GM18526 (cell line): Measurements from ENCODE around the gene SIVA1.

Experiments used
- POLR2A ChIP-seq: IDR thresholded peaks from 3 replicates; pipeline ENCODE4 v1.6.1; 2011; ENCODE audit not compliant: insufficient read length; ENCODE audit errors: extremely low read depth

SIVA1 gene, protein sequence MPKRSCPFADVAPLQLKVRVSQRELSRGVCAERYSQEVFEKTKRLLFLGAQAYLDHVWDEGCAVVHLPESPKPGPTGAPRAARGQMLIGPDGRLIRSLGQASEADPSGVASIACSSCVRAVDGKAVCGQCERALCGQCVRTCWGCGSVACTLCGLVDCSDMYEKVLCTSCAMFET

GRCh38 chr14:104752735-104753527 lies at the start of gene SIVA1:
SIVA1 (plus strand) TSS chr14:104753147; CDS start chr14:104753202, 55 bp downstream.
- peak; percentile 86 for TF ChIP-seq POLR2A

- TF ChIP-seq POLR2A, result no peak
These were observed 49.7 kb upstream of the SIVA1 start for GRCh38 chr14:104703269-104703668.

GRCh38 chr14:104704252-104704651 lies 48.7 kb upstream of the SIVA1 start:
- TF ChIP-seq POLR2A, result no peak

GRCh38 chr14:104705340-104706047 lies 47.5 kb upstream of the SIVA1 start:
- no peak for TF ChIP-seq POLR2A

GRCh38 chr14:104706733-104707607 lies 46.0 kb upstream of the SIVA1 start:
- no peak for TF ChIP-seq POLR2A

- TF ChIP-seq POLR2A, result no peak
These were observed 45.0 kb upstream of the SIVA1 start for GRCh38 chr14:104707608-104708595.

DNA sequence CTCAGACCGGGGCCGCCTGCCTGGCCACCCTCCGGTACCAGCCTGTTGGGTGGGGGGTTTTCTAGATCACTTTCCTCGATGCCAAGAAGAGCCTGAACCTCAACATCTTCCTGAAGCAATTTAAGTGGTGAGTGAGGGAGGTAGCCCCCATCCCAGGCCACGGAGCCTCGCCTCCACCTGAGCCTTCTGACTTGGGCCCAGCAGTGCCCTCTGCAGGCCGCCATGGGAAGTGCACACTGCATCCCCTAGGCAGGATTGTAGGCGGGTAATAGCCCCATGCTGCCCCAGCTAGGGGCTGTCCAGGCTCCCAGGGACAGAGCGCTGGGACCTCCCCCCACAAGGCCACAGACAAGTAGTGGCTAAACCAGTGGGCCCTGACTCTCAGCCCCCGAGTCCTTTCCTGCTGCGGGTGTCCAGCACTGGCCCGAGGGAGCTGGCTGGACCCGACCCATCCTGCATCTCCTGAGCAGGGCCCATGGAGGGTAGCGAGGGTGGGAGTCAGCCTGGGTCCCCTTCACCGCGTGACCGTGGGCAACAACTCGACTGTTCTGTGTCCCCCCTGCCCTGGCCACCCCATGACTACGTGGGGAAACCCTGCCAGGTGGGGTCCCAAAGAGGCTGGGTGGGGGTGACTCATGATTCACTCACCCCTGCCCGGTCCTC lies 44.2 kb upstream of the SIVA1 start:
- TF ChIP-seq POLR2A, result no peak

DNA sequence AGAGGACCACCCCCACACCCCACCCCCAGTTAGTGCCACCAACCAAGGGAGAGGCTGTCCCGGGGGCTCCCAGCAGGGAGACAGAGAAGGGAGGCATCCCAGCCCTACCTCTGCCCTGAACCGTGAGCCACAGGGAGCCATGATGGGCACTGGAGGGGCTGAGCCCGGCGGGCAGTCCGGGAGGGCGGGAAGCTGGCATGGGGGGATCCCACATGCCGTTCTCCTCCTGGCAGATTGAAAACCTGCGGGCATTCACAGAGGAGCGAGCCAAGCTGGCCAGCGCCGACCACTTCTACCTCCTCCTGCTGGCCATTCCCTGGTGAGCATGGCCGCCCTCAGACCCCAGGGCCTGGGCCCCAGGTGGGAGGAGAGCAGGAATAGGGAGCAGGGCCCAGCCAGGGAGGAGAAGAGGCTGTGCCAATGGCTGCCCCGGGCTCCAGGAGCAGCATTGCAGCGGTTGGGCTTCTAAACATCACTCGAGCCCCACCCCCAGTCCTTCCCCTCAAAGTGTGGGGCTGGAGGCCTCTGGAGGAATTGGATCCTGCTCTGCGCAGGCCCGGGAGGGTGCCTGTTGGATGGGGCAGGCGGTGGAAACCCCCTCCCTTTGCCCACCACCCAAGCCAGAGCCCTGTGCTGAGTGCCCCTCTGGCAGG lies 43.4 kb upstream of the SIVA1 start:
- no peak for TF ChIP-seq POLR2A

GRCh38 chr14:104710071-104710735 lies 42.7 kb upstream of the SIVA1 start:
- TF ChIP-seq POLR2A, result no peak

DNA sequence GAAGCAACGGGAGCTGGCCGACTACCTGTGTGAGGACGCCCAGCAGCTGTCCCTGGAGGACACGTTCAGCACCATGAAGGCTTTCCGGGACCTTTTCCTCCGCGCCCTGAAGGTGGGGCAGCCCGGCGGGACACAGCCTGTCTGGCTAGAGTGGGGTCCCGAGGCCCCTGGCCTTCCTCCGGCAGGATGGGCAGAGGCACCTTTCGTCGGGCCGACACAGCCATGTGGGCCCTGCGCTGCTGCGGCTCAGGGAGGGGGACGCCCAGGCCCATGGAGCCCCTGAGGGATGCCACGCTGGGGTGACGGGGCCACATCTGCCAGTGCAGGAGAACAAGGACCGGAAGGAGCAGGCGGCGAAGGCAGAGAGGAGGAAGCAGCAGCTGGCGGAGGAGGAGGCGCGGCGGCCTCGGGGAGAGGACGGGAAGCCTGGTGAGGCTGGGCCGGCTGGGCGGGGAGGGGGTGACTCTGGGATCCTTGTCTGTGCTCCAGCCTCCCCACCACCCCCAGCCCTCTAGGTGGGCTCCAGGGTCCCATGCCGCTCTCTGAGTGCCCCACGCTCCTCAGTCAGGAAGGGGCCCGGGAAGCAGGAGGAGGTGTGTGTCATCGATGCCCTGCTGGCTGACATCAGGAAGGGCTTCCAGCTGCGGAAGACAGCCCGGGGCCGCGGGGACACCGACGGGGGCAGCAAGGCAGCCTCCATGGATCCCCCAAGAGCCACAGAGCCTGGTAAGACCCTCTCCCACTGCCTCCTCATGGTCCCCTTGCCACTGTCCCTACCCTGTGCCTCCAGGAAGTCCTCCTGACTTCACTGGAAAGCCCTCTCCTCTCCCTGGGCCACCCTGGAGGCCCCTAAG lies 39.8 kb upstream of the SIVA1 start:
- no peak for TF ChIP-seq POLR2A

DNA sequence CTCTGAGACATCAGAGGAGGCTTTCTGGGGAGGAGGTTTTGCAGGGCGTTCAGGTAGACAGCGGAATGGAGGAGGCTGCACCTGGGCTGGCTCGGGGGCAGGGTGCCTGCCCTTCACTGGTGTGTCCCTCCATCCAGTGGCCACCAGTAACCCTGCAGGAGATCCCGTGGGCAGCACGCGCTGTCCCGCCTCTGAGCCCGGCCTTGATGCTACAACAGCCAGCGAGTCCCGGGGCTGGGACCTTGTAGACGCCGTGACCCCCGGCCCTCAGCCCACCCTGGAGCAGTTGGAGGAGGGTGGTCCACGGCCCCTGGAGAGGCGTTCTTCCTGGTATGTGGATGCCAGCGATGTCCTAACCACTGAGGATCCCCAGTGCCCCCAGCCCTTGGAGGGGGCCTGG lies 38.9 kb upstream of the SIVA1 start:
- no peak for TF ChIP-seq POLR2A

DNA sequence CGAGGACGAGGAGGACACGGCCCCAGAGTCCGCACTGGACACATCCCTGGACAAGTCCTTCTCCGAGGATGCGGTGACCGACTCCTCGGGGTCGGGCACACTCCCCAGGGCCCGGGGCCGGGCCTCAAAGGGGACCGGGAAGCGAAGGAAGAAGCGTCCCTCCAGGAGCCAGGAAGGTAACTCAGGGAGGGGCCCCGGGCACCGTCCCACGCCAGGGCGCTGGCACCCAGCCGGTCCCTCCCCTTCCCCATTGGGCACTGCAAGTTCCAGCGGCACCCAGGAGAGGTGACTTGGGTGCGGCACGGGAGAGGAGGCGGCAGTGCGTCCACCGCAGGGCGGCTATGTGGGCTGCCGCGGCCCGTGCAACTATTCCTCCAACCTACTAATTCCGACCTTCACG lies 38.3 kb upstream of the SIVA1 start:
- TF ChIP-seq POLR2A, result no peak
